Colonic mucosa (tissue), 4 donors: ENCODE data around the gene MYOF. TPM values are rescaled to one million over a fixed set of nuclear protein-coding genes. Genes with fewer than 3 reads are reported as not detected.

Experiments used
- DNase-seq: peaks from one replicate; pipeline ENCODE4 v3.0.0-alpha.2; 2020
- H3K27ac ChIP-seq: fragments of 200-600 bp; one replicate; pipeline ENCODE4 v1.8.0; 2021
- H3K27me3 ChIP-seq: fragments of 200-600 bp; one replicate; pipeline ENCODE4 v1.8.0; 2021
- H3K36me3 ChIP-seq: fragments of 200-600 bp; one replicate; pipeline ENCODE4 v1.8.0; 2021
- H3K4me1 ChIP-seq: fragments of 200-600 bp; one replicate; pipeline ENCODE4 v1.8.0; 2021; ENCODE audit warnings: mild to moderate bottlenecking
- H3K4me3 ChIP-seq: fragments of 200-600 bp; one replicate; pipeline ENCODE4 v1.8.0; 2021
- H3K9ac ChIP-seq, 2 donors: one replicate each; pipeline ENCODE4 v1.7.0; 2013; ENCODE audit warnings: control low read depth in 2 of 2, low read depth in 2 of 2, low read length in 2 of 2
- H3K9me3 ChIP-seq: fragments of 200-600 bp; one replicate; pipeline ENCODE4 v1.8.0; 2021
- CTCF ChIP-seq: fragments of 200-600 bp; IDR thresholded peaks from one replicate; pipeline ENCODE4 v1.8.0; 2022; ENCODE audit warnings: antibody characterized with exemption, mild to moderate bottlenecking
- intact Hi-C: fragments of 100-400 bp; cut with DNase I; formaldehyde crosslinking; loops from one replicate; pipeline ENCODE4 v1.14.1; 2022
- total RNA-seq, 2 donors: library from RNA; stranded (reverse); fragmentation: NEBNext Ultra II Directional in 1 of 2; extraction: Animal tissue kit (Norgen Biotek cat#: 25700) in 1 of 2; gene quantifications; one replicate each; pipeline ENCODE4 v1.2.1, GENCODE V29; 2021
- donor health status: healthy.
- donor health status: DM: no; HTN: no; CAD: no.
- donor health status: DM: no; HTN: no; CAD: no.

The MYOF gene
- total RNA-seq, 2 donors from 2014 or later: 88.1 to 90.9 TPM

GRCh38 chr10:93501650-93502049, 19.5 kb upstream of the MYOF start:
- no peak overlapping the region for H3K9ac ChIP-seq
- no peaks in the 10 kb centered on the region for H3K36me3 ChIP-seq
- intact Hi-C loops: no loop called here
- TF ChIP-seq CTCF: no peak
- no peaks in the 10 kb centered on the region for H3K27me3 ChIP-seq
- H3K4me3 ChIP-seq: no peak overlapping the region
- DNase-seq: no peak
- no peaks in the 10 kb centered on the region for H3K4me1 ChIP-seq
- no peaks in the 10 kb centered on the region for H3K9me3 ChIP-seq
- no peak overlapping the region for H3K27ac ChIP-seq

- DNase-seq: no peak
- Histone ChIP-seq H3K4me3 (no peak overlapping the region), H3K27ac (no peak overlapping the region), H3K4me1 (no peaks in the 10 kb centered on the region), H3K27me3 (no peaks in the 10 kb centered on the region), H3K36me3 (no peaks in the 10 kb centered on the region), H3K9ac (no peak overlapping the region), H3K9me3 (no peaks in the 10 kb centered on the region)
- intact Hi-C loops: no loop called here
- no peak for TF ChIP-seq CTCF
Observed at GRCh38 chr10:93498166-93498565, 16.0 kb upstream of the MYOF start.

- Histone ChIP-seq H3K27me3 (no peaks in the 10 kb centered on the region), H3K27ac (no peak within 1 kb of the TSS), H3K9ac (peak within 1 kb of the TSS; percentile 37 to 65), H3K4me3 (peak within 1 kb of the TSS; percentile 47), H3K9me3 (no peaks in the 10 kb centered on the region), H3K4me1 (no peaks in the 10 kb centered on the region), H3K36me3 (no peaks in the 10 kb centered on the region)
- no peak for TF ChIP-seq CTCF
- intact Hi-C loops: no loop called here
- DNase-seq: peak; percentile 98
Observed at GRCh38 chr10:93496322-93497041, 14.3 kb upstream of the MYOF start, which contains the start of gene CEP55. Gene CEP55 (plus strand): TSS chr10:93496612. CDS start chr10:93500052, 3,440 bp downstream.

- Histone ChIP-seq H3K9ac (peak overlapping the region; percentile 28 to 65), H3K4me3 (peak overlapping the region; percentile 47), H3K36me3 (no peaks in the 10 kb centered on the region), H3K4me1 (no peaks in the 10 kb centered on the region), H3K27me3 (no peaks in the 10 kb centered on the region), H3K9me3 (no peaks in the 10 kb centered on the region), H3K27ac (no peak overlapping the region)
- peak; percentile 65 for DNase-seq
- intact Hi-C loops: no loop called here
- no peak for TF ChIP-seq CTCF
Observed at GRCh38 chr10:93495654-93496321, 13.7 kb upstream of the MYOF start.

GRCh38 chr10:93494494-93494893, 12.4 kb upstream of the MYOF start:
- Histone ChIP-seq H3K4me1 (no peaks in the 10 kb centered on the region), H3K9me3 (no peaks in the 10 kb centered on the region), H3K4me3 (no peak overlapping the region), H3K36me3 (no peaks in the 10 kb centered on the region), H3K27me3 (no peaks in the 10 kb centered on the region), H3K9ac (no peak overlapping the region), H3K27ac (no peak overlapping the region)
- no peak for DNase-seq
- intact Hi-C loops: no loop called here
- no peak for TF ChIP-seq CTCF
